EH (cell line): Measurements from ENCODE around the gene TEX101.
"Not testable (repeated sequence)": the region's sequence is repeated elsewhere in the genome, so short reads cannot be mapped to it uniquely, and the experiment has no call there.

Experiments
- DNase-seq: peaks from one replicate; pipeline ENCODE4 v3.0.0-alpha.2; 2015; ENCODE audit warnings: low read depth

TEX101 gene, protein sequence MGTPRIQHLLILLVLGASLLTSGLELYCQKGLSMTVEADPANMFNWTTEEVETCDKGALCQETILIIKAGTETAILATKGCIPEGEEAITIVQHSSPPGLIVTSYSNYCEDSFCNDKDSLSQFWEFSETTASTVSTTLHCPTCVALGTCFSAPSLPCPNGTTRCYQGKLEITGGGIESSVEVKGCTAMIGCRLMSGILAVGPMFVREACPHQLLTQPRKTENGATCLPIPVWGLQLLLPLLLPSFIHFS

DNA sequence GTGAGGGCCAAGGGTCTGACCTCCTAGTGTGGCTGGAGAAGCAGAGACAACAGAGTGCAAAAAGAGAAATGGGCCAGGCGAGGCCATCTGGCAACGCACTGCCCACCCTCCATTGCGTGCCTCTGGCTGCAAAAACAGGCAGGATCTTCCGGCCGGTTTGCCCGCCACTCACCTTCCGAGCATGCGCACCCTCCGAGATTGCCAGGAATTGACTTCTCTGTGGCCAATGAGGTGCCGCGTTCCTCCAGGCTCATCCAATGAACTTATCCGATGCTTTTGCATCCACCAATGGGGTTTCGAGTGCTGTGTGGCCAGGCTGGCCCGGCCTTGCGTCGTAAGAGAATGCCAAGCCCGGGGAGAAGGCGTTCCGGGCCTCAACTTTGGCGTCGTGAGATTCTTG lies at the start of gene TEX101:
TEX101 (plus strand) TSS at position 337 of the 400 bp plus-strand sequence. CDS start 1,030 bp downstream, outside the sequence.
- DNase-seq = no peak

DNA sequence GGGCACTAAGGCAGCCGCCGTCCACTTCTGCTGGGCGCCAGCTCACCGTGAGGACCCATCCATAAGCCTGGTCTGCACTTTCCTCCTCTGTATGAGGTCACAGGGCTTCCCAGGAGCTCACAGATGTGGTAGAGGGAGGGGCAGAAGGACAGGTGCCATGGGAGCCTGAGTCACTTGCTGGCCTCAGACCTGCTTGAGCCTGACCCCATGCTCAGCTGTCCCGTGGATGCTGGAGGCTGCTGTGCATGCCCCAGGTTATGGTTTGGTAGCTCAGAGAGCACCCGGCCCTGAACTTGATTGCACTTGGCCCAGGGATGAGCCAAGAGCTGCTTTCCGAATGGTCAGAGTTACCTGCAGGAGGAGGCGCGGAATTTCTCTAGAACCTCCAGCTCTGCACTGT lies 49.0 kb upstream of the TEX101 start:
- not testable (repeated sequence) for DNase-seq

DNA sequence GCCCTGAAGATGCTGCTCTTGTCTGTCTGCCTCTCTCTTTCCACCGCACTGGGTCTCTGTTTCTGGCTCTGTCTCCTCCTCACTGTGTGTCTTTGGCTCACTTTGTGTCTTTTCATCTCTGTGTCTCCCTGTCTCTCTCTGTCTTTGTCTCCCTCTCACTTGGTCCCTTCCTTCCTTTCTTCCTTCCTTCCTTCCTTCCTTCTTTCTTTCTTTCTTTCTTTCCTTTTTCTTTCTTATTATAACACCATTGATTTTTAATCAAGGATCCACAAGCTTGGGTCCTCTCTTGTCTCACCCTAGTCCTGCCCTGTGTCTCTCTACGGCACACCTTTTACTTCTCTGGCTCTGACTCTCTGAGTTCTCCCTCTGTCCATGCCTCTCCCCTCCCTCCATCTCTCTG lies 46.9 kb upstream of the TEX101 start:
- DNase-seq = no peak

DNA sequence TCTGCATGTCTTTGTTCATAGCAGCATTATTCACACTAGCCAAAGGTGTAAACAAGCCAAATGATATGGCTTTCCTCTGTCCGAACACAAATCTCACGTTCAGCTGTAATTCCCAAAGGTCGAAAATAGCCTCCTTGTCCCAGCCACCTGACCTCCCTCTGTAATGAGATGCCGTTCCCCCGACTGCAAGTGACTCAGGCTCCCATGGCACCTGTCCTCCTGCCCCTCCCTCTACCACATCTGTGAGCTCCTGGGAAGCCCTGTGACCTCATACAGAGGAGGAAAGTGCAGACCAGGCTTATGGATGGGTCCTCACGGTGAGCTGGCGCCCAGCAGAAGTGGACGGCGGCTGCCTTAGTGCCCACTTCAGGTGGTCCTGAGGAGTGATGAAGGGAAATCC lies 45.8 kb upstream of the TEX101 start:
- DNase-seq = not testable (repeated sequence)

DNA sequence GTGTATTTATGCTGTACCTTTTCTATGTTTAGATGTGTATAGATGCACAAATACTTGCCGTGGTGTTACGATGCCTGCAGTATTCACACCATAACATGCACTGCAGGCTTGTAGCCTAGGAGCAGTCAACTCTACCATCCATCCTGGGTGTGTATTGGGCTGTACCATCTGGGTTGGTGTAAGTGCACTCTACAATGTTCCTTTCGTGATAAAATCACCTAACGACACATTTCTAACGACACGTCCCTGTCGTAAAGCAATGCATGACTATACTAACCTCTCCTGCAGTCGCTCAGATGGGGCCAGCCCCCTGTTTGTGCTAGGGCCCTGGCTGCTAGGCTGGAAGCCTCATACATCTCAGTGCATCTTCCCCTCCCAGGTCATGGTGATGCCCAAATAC lies 42.8 kb upstream of the TEX101 start:
- DNase-seq = no peak

DNA sequence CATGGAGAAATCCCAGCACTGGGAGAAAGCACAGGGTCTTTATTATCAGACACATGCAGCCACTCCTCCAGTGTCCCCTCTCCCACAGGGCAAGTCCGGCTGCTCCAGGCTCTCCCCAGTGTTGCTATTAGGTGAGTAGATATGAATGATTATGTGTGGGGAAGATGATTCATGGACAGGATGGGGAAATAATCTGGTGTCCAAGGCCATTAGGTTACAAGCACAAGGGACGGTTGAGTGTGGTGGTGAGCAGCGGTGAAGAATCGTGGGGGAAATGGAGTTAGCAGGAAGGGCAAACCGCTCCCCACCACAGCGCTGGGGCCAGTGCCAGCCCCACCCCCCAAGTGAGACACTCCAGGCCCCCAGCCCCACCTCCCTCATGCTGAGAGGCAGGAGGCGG lies 42.2 kb upstream of the TEX101 start:
- DNase-seq = no peak

DNA sequence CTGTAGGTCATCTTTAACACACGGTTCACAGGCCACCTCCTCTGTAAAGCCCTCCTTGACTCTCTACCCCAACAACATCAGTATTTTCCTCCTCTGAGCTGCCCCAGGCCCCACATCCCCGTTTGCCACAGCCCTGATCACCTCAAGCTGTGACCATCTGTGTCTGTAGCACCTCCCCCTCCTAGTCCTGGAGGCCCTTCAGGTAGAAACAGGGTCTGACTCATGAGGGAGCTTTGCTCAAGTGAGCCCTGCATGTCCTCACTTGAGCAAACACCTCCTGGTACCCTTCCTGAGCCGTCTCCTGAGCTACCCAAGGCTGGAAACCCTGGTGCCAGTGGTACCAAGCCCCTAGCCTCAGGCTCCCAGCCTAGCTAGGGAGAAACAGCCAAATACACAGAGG lies 37.1 kb upstream of the TEX101 start:
- not testable (repeated sequence) for DNase-seq

DNA sequence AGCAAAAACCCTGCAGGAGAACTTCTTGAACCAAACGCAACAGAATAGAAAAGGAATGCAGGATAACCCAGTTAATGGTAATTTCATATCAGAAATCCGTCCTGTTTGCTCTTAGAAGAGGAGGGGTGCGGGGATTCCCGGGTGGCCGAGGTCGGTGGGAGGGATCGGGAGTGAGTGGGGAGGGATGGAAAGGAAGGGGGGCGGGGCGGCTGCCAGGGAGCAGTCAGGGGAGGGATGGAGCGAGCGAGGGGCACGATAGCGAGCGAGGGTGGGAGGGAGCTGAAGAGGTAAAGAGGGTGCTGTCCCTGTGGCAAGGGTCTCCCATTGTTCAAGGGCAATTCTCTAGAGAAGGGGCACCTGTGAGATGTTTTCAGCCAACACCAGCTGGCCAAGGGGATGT lies 34.7 kb upstream of the TEX101 start:
- no peak for DNase-seq

DNA sequence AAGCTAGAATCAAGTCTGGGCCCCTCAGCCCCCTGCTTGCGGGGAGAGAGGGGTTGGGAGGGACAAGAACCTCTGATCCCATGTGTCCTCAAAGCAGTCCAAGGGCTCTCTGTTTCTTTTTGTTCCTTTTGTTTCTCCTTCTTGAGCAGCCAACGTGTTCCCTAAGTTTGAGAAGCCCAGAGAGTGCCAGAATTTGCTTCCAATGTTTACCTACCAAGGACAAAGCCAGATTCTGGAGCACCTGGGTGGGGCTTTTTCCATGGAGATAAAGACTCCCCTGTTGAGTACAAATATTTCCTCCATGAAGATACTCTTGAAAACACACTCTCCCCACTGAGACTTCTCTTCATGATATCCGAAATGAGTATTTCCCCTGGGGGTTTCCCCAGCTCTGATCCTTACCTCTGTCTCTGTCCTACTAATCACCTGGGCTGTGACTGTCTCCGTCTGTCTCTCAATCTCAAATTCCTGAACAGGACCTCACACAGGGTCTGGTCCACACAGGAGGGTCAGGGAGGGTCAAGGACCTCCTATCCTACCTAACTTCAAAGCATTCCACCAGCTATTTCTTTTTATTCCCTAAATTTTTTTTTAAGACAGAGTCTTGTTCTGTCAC lies 33.8 kb upstream of the TEX101 start:
- no peak for DNase-seq

DNA sequence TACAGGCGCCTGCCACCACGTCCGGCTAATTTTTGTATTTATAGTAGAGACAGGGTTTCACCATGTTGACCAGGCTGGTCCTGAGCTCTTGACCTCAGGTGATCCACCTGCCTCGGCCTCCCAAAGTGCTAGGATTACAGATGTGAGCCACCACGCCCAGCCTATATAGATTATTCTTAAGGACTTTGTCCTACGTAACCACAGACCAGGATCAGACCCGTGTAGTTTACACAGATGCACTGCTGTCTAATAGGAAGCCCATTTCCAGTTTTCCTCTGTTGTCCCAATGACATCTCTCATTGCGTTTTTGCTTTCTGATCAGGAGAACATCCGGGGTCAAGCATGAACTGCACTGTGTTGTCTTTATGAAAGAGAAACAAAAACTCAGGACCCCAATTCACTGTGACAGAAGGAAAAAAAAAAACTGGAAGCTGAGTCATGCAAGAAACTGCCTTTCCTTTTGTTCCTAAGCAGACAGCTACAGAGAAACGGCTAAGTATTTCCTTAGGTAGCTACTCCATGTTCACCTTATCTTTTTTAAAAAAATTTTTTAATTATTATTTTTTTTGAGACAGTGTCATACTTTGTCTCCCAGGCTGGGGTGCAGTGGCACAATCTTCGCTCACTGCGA lies 32.0 kb upstream of the TEX101 start:
- DNase-seq = not testable (repeated sequence)

DNA sequence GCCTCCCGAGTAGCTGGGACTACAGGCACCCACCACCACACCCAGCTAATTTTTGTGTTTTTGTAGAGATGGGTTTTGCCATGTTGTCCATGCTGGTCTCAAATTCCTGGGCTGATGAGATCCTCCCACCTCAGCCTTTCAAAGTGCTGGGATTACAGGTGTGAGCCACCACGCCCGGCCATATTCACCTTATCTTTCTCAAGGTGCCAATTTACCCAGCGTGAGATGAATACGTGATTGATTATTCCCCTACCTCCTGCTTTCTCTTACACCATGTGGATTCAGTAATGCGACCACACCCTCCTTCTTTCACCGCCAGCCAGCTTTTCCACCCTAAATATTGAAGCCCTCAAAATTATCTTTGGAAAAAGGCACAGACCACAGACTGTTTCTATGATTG lies 31.4 kb upstream of the TEX101 start:
- DNase-seq = not testable (repeated sequence)

DNA sequence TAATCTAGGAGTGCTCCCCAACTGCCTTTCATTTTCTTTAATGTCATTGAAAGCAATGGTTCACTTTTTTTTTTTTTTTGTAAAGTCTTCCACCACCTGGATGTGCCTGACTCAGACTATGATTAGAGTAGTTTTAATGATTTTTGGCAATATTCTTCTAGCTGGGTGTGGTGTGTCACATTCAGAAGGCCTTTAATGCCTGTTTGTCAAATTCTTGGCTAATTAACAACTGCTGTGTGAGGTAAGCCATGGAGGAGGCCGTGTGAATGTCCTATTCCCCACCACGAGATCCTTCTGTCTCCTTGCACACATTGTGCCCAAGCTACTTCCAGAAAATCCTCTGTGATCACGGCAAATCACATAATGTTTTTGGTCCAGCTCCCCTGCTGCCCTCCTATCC lies 30.9 kb upstream of the TEX101 start:
- DNase-seq = not testable (repeated sequence)

DNA sequence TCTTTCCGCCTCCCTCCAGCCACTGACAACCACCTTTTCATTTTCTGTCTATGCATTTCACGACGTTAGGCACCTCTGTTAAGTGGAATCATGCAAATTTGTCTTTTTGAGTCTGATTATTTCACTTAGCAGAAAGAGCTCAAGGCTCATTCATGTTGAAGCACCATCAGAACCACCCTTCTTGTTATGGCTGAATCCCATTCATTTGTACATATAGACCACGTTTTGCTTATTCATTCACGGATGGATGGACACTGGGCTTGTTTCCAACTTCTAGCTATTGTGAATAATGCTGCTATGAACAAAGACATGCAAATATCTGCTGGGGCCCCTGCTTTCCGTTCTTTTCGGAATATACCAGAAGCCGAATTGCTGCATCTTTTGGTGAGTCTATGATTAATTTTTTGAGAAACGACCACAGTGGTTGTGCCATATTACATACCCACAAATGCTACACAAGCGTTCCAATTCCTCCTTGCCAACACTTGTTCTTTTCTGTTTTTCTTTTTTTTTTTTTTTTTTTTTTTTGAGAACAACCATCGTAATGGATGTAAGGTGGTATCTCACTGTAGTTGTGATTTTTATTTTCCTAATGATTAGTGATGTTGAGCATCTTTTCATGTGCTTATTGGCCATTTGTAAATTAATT lies 23.7 kb upstream of the TEX101 start:
- DNase-seq = not testable (repeated sequence)

DNA sequence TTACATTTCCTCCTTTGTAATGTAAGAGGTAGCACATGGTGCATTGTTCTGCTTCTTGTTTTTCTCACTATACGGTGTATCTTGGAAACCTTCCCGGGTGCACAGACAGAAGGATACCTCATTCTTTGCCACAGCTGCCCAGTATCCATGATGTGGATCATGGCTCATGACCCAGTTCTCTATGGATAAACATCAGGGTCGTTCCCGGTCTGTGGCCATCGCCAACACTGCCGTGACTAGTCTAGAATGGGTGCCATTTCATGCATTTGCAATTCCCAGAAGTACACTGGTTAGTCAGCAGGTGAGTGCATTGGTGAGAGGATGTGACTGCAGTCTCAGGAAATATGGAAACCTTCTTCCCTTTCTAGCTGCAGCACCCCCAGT lies 23.1 kb upstream of the TEX101 start:
- DNase-seq = not testable (repeated sequence)

DNA sequence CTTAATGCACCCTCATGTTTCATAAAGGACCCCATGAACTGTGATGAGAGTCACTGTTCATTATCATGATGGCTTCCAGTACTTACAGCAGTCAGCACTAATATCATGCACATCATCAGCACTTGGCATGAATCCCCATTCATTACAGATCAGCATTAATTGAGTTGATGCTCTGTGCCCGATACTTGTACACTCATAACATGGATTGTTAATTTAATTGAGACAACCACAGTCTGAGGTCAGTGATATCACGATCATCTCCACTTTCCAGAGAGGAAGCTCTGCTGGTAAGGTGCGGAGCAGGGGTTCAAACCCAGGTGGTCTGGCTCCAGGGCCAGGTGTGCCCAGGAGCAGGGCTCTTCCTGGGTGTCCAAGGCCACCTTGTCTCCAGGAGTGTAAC lies 21.2 kb upstream of the TEX101 start:
- DNase-seq = not testable (repeated sequence)

DNA sequence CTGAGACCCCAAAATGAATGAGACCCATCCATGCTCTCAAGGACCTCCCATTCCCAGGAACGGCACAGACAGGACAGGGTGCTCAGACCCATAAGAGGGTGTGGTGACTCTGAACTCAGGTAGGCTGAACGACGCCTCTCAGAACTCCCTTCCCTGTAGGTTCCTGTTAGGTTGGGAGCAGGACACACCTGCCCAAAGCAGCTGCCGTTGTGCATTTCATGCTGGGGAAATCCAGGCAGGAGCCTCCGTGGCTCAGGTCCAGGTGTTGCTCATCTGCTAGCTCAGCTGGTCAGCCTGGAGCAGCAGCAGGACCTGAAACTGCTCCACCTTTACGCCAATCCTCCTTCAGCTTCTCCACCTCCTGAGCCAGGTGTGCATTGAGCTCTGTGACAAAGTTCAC lies 19.1 kb upstream of the TEX101 start:
- no peak for DNase-seq

DNA sequence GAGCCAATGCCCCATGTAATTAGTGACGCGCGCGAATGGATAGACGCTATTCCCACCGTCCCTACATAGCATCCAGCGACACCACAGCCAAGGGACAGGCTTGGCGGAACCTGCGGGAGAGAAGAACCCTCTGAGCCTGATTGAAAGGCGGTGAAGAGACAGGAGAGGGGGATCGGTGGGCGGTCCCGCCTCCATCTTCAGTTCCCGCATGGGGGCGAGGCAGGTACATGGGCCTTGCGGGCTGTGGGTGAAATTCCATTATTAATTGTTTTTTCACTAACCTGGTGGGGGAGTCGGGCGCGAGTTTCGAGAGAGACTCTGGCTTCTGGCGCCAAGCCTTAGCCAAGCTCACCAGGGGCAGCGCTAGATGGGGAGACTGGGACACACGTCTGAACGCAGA lies 8.4 kb upstream of the TEX101 start:
- DNase-seq = no peak

DNA sequence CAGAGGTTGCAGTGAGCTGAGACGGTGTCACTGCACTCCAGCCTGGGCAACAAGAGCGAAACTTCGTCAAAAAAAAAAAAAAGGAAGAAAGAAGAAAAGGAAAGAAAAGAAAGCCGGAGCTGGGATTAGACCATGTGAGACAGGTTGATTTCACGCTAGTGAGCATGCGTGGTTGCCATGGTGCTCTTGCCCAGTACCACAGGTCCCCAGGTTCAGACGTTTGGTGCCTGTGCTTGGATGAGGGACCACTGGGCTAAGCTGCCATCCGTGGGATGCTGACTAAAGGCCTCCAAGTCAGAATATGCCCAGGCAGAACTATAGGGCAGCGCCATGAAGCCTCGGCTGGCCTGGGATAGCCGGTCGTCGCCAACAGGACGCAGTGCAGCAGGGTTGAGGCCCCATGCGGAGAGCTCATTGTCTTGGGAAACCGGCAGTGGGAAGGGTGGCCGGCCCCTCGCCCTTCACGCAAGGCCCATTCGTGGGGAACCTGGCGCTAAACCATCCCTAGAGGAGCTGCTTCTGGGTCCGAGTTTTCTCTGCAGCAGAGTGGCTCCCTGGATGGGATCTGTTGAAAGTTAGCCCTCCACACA lies 7.2 kb upstream of the TEX101 start:
- DNase-seq = no peak

DNA sequence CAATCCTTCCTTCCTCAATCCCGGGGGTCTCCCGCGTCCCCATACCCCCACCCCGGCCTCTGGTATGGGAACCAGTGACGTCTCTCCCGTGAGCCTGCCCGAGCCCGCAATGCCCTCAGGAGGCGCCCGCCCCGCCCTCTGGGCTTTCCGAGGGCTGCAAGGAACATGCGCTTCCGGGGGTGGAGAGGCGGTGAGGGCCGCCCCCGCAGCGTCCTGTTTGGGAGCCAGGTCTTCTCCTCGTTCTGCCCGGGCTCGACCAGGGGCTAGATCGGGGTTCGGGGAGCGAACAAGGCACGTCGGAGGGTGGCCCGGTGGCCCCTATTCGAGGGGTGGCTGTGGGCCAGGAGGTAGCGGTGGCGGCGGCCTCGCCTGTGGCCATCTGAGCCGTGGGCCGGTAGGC lies 6.6 kb upstream of the TEX101 start:
- no peak for DNase-seq

DNA sequence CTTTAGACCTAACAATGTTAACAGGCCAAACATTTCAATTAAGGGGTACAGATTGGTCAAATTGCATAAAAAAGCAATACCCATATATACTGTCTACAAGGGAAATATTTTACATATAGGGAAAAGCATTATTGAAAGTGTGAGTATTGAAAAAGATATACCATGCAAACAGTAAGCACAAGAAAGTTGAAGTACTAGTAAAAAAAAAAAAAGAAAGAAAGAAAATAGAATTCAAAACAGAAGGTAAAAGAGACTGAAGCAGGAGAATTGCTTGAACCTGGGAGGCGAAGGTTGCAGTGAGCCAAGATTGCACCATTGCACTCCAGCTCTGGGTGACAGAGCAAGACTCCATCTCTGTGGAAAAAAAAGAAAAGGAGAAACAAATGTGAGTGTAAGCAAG lies 5.3 kb upstream of the TEX101 start:
- DNase-seq = no peak

DNA sequence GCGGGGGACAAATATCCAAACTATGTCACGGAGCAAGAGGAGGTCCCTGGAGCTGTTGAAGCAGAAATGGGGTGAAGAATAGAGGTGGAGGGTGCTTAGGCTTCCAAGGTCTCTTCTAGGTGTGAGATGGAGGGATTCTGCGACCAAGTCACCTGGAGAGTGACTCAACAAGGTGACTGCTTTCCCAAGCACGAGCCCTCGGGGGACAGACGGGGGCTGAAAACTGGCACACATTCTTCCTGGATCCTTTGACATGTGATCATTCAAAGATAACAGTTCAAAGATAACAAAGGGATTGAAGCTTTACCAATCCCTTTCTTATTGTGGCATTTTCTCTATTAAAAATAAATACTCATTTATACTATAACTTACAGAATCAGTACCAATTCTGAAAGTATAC lies 2.2 kb upstream of the TEX101 start:
- no peak for DNase-seq

DNA sequence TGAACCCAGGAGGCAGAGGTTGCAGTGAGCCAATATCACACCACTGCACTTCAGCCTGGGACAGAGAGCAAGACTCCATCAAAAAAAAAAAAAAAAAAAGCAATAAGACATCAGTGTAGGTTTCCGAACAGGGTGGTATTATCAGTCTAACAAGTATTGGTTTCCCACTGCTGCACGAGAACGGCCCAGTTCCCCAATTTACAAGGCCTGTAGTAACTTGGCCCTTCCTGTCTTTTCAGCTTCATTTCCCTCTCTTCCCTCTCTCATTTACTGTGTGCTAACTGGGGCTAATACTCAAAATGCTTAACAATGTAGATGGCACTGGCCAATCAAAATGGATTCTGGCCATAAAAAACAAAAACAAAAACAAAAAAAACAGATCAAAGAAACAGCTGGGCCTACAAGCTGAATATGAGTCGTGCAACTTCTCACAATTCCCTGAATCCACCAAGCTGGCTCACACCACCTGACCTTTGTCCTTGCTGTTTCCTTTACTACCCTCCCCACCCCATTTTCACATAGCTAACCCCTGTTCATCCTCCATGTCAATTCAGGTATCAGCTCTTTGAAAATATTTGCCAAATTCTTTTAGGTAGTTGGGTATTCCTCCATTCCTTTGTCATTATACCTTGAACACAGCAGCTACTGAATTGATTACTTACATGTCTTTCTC lies 2.4 kb downstream of the TEX101 start:
- no peak for DNase-seq
